CD8-positive, alpha-beta memory T cell (primary cell): Measurements from ENCODE around the gene PIN4. TPM values are rescaled to one million over a fixed set of nuclear protein-coding genes. Genes with fewer than 3 reads are reported as not detected.
"Not testable (repeated sequence)": the region's sequence is repeated elsewhere in the genome, so short reads cannot be mapped to it uniquely, and the experiment has no call there.

Source experiments
- CTCF ChIA-PET: fragments of 350-600 bp; sonication (Branson Sonifier 250); formaldehyde crosslinking; loops from one replicate; lab custom pipeline; 2021; ENCODE audit warnings: antibody characterized with exemption; lab: Charles Lee
- POLR2A ChIA-PET: fragments of 350-600 bp; sonication (Branson Sonifier 250); formaldehyde crosslinking; loops from one replicate; lab custom pipeline; 2021; ENCODE audit warnings: antibody characterized with exemption; lab: Charles Lee
- DNase-seq, 5 donors: peaks; one replicate each; pipeline versions ENCODE4 v3.0.0 to v3.0.0-alpha.2; 2020 to 2022; ENCODE audit warnings: mixed read lengths in 1 of 5
- H3K27ac ChIP-seq: one replicate; pipeline ENCODE4 v1.7.0; 2013; ENCODE audit warnings: low read depth, mild to moderate bottlenecking, low read length, moderate library complexity
- H3K27me3 ChIP-seq: 2 replicates; pipeline ENCODE4 v1.7.0; 2013; ENCODE audit warnings: low read length, mild to moderate bottlenecking; ENCODE audit not compliant: insufficient read depth, poor library complexity, severe bottlenecking
- H3K36me3 ChIP-seq: 2 replicates; pipeline ENCODE4 v1.7.0; 2013; ENCODE audit warnings: mild to moderate bottlenecking, low read length, moderate library complexity; ENCODE audit not compliant: insufficient read depth
- H3K4me1 ChIP-seq: 2 replicates; pipeline ENCODE4 v1.7.0; 2013; ENCODE audit warnings: mild to moderate bottlenecking, low read length, moderate library complexity; ENCODE audit not compliant: insufficient read depth
- H3K4me3 ChIP-seq: 2 replicates; pipeline ENCODE4 v1.7.0; 2013; ENCODE audit warnings: mild to moderate bottlenecking, low read length
- H3K9me3 ChIP-seq: 2 replicates; pipeline ENCODE4 v1.7.0; 2013; ENCODE audit warnings: mild to moderate bottlenecking, low read length
- H3K27ac Mint-ChIP-seq, 8 donors: one replicate each; pipeline ENCODE4 v1.8.0; 2020 to 2021; ENCODE audit warnings: mixed read lengths in 8 of 8, mild to moderate bottlenecking in 6 of 8, inconsistent platforms in 3 of 8, moderate library complexity in 3 of 8
- H3K27me3 Mint-ChIP-seq, 2 donors: one replicate each; pipeline ENCODE4 v1.8.0; 2020 to 2021; ENCODE audit warnings: mixed read lengths in 2 of 2, mild to moderate bottlenecking in 1 of 2, moderate library complexity in 1 of 2
- H3K36me3 Mint-ChIP-seq, 3 donors: one replicate each; pipeline ENCODE4 v1.8.0; 2020 to 2021; ENCODE audit warnings: mixed read lengths in 3 of 3, inconsistent platforms in 1 of 3, mild to moderate bottlenecking in 1 of 3
- H3K4me1 Mint-ChIP-seq, 3 donors: one replicate each; pipeline ENCODE4 v1.8.0; 2020 to 2021; ENCODE audit warnings: mixed read lengths in 3 of 3, inconsistent platforms in 1 of 3, mild to moderate bottlenecking in 1 of 3
- H3K4me3 Mint-ChIP-seq, 7 donors: one replicate each; pipeline ENCODE4 v1.8.0; 2020 to 2021; ENCODE audit warnings: mixed read lengths in 7 of 7, mild to moderate bottlenecking in 6 of 7, moderate library complexity in 4 of 7, inconsistent platforms in 2 of 7
- H3K9me3 Mint-ChIP-seq, 5 donors: one replicate each; pipeline ENCODE4 v1.8.0; 2020 to 2022; ENCODE audit warnings: mixed read lengths in 5 of 5, mild to moderate bottlenecking in 3 of 5, moderate library complexity in 2 of 5, inconsistent platforms in 1 of 5
- polyA plus RNA-seq: library from polyadenylated mRNA; unstranded; fragments of 300-500 nt; fragmentation: Illumina TruSeq; gene quantifications from one replicate; pipeline ENCODE4 v1.2.3, GENCODE V29; 2021
- total RNA-seq, 2 experiments: library from RNA; stranded (reverse); gene quantifications; one replicate each; pipeline ENCODE4 v1.2.3, GENCODE V29; 2021

Gene PIN4
- total and polyA plus RNA-seq, 3 experiments from 2014 or later = 6.4 to 35.9 (median 7.0) TPM

- ChIA-PET POLR2A (no interaction called here), CTCF (no interaction called here)
- Mint-ChIP-seq H3K9me3 (no peaks in the 10 kb centered on the region), H3K4me1 (peaks cover 0 to 4% (median 0%) of the 10 kb centered on the region in 3 donors), H3K27ac (peak overlapping the region in 1 of 8 donors; percentile 32), H3K4me3 (no peak overlapping the region), H3K27me3 (no peaks in the 10 kb centered on the region), H3K36me3 (peaks cover 10 to 51% (median 20%) of the 10 kb centered on the region in 3 donors)
- no peak for DNase-seq
- Histone ChIP-seq H3K27me3 (no peaks in the 10 kb centered on the region), H3K36me3 (no peaks in the 10 kb centered on the region), H3K9me3 (no peaks in the 10 kb centered on the region), H3K4me1 (no peaks in the 10 kb centered on the region), H3K27ac (no peak overlapping the region), H3K4me3 (no peak overlapping the region)
Observed at GRCh38 chrX:72203421-72203820, 21.9 kb downstream of the PIN4 start.

- no peaks in the 10 kb centered on the region for H3K27me3 Mint-ChIP-seq
- no peaks in the 10 kb centered on the region for H3K27me3 ChIP-seq
- no peaks in the 10 kb centered on the region for H3K9me3 ChIP-seq
- no peak overlapping the region for H3K27ac ChIP-seq
- peaks cover 0 to 4% (median 0%) of the 10 kb centered on the region in 3 donors for H3K4me1 Mint-ChIP-seq
- H3K36me3 Mint-ChIP-seq = peaks cover 13 to 51% (median 28%) of the 10 kb centered on the region in 3 donors
- H3K9me3 Mint-ChIP-seq = no peaks in the 10 kb centered on the region
- ChIA-PET POLR2A (no interaction called here), CTCF (no interaction called here)
- no peaks in the 10 kb centered on the region for H3K4me1 ChIP-seq
- H3K36me3 ChIP-seq = no peaks in the 10 kb centered on the region
- no peak overlapping the region for H3K4me3 ChIP-seq
- H3K27ac Mint-ChIP-seq = no peak overlapping the region
- H3K4me3 Mint-ChIP-seq = no peak overlapping the region
- DNase-seq = no peak
Observed at GRCh38 chrX:72205706-72206105, 24.1 kb downstream of the PIN4 start.

DNA sequence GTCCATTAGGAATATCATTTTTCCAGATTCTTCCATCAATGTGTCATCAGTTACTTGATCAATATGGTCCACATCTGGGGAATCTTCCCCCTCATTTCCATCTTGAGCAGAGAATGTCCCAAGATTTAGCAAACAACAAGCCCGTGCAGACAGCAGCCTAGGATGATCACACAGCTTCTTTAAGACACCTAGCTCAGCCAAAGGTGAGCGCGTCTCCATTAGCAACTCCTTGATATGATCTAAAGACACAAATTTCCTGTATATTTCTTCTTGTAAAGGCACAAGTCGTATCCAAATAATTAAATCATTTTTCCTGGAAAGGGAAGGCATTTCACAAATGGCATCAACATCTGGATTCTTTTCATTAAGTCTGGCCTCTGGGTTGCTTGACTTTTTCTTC, 25.8 kb downstream of the PIN4 start:
- Mint-ChIP-seq H3K4me1 (peaks cover 0 to 4% (median 0%) of the 10 kb centered on the region in 3 donors), H3K4me3 (no peak overlapping the region), H3K27me3 (no peaks in the 10 kb centered on the region), H3K9me3 (no peaks in the 10 kb centered on the region), H3K27ac (no peak overlapping the region), H3K36me3 (peaks cover 13 to 43% (median 28%) of the 10 kb centered on the region in 3 donors)
- Histone ChIP-seq H3K4me3 (no peak overlapping the region), H3K4me1 (no peaks in the 10 kb centered on the region), H3K36me3 (no peaks in the 10 kb centered on the region), H3K9me3 (no peaks in the 10 kb centered on the region), H3K27ac (no peak overlapping the region), H3K27me3 (no peaks in the 10 kb centered on the region)
- DNase-seq = no peak
- POLR2A ChIA-PET = no interaction called here
- CTCF ChIA-PET = no interaction called here

DNA sequence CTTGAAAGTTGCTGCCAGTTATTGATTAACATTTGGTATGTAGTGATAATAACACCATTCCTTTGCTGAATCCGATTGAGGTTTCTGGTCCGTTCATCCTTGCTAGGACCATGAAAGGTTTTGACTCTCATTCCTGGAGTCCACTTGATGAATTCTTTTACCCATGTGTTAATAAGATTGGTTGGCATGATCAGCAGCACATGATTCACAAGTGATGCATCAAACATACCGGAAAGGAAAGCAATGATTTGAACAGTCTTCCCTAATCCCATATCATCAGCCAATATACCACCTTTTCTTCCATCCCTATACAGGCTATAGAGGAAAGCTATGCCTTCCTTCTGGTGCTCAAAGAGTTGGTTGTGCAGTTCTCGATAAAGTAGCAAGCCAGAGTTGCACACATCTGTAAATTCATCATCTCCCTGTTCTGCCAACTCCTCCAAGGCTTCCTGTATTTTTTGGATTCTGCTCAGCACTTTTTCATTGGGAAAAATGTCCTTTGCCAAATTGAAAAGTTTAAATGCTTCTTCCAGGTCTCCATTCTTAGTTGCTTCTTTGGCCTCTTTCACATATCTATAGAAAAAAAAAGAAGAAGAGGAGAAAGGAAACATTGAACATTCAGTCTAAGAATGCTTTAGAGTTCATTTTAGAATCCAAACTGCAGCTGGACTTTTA, 26.7 kb downstream of the PIN4 start:
- ChIA-PET CTCF (no interaction called here), POLR2A (no interaction called here)
- Mint-ChIP-seq H3K27me3 (no peaks in the 10 kb centered on the region), H3K27ac (no peak overlapping the region), H3K4me3 (no peak overlapping the region), H3K4me1 (peaks cover 0 to 4% (median 0%) of the 10 kb centered on the region in 3 donors), H3K36me3 (peaks cover 13 to 43% (median 28%) of the 10 kb centered on the region in 3 donors), H3K9me3 (no peaks in the 10 kb centered on the region)
- Histone ChIP-seq H3K36me3 (no peaks in the 10 kb centered on the region), H3K4me3 (no peak overlapping the region), H3K27ac (no peak overlapping the region), H3K4me1 (no peaks in the 10 kb centered on the region), H3K9me3 (no peaks in the 10 kb centered on the region), H3K27me3 (no peaks in the 10 kb centered on the region)
- DNase-seq = no peak

- Histone ChIP-seq H3K27ac (no peak overlapping the region), H3K9me3 (no peaks in the 10 kb centered on the region), H3K36me3 (no peaks in the 10 kb centered on the region), H3K4me1 (no peaks in the 10 kb centered on the region), H3K27me3 (no peaks in the 10 kb centered on the region), H3K4me3 (no peak overlapping the region)
- ChIA-PET POLR2A (no interaction called here), CTCF (no interaction called here)
- Mint-ChIP-seq H3K27ac (no peak overlapping the region), H3K4me3 (no peak overlapping the region), H3K4me1 (no peaks in the 10 kb centered on the region), H3K36me3 (peaks cover 1 to 13% (median 11%) of the 10 kb centered on the region in 3 donors), H3K9me3 (no peaks in the 10 kb centered on the region), H3K27me3 (no peaks in the 10 kb centered on the region)
- DNase-seq = no peak
Observed at GRCh38 chrX:72216973-72217372, 35.4 kb downstream of the PIN4 start.

- H3K27me3 ChIP-seq, H3K27ac ChIP-seq, H3K9me3 Mint-ChIP-seq, H3K27ac Mint-ChIP-seq, H3K4me1 ChIP-seq, DNase-seq, H3K27me3 Mint-ChIP-seq, H3K4me3 Mint-ChIP-seq, H3K4me3 ChIP-seq, H3K36me3 ChIP-seq, H3K9me3 ChIP-seq, H3K4me1 Mint-ChIP-seq, POLR2A ChIA-PET, CTCF ChIA-PET: not testable (repeated sequence)
- H3K36me3 Mint-ChIP-seq = peaks cover 3 to 13% (median 12%) of the 10 kb centered on the region in 3 donors
Observed at GRCh38 chrX:72220375-72220774, 38.8 kb downstream of the PIN4 start.

GRCh38 chrX:72230290-72230689, 48.7 kb downstream of the PIN4 start:
- Mint-ChIP-seq H3K36me3 (no peaks in the 10 kb centered on the region), H3K27ac (no peak overlapping the region), H3K9me3 (no peaks in the 10 kb centered on the region), H3K4me1 (no peaks in the 10 kb centered on the region), H3K27me3 (peaks cover 0 to 2% of the 10 kb centered on the region in 2 donors), H3K4me3 (no peak overlapping the region)
- ChIA-PET POLR2A (no interaction called here), CTCF (interaction anchor here (0.9 kb wide), 1 partner anchor 40 kb away, joined by 3 read pairs; no protein-coding TSS in a partner anchor)
- no peak overlapping the region for H3K4me3 ChIP-seq
- H3K27ac ChIP-seq = no peak overlapping the region
- no peak for DNase-seq
- H3K4me1 ChIP-seq = no peaks in the 10 kb centered on the region
- no peaks in the 10 kb centered on the region for H3K9me3 ChIP-seq
- H3K36me3 ChIP-seq = no peaks in the 10 kb centered on the region
- H3K27me3 ChIP-seq = no peaks in the 10 kb centered on the region

DNA sequence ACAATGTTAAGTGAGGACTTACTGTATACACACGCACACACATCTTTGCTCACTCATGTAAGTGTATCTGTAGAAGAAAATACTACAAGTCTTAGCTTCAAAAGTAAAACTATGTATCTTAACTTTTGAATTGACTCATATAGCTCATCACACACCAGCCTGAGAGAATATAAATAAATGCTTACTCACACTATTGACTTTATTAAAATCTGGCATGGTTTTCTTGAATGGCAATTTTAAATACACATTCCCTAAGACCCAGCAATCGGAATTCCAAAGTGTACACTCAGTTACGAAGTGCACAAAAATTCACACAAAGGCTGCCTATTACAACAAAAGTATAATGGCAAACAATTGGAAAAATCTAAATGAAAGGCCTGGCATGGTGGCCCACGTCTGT, 55.3 kb downstream of the PIN4 start:
- H3K4me1 ChIP-seq = no peaks in the 10 kb centered on the region
- no peak overlapping the region for H3K27ac ChIP-seq
- no peak overlapping the region for H3K27ac Mint-ChIP-seq
- no peak overlapping the region for H3K4me3 Mint-ChIP-seq
- CTCF ChIA-PET = no interaction called here
- no peaks in the 10 kb centered on the region for H3K9me3 Mint-ChIP-seq
- POLR2A ChIA-PET = no interaction called here
- no peaks in the 10 kb centered on the region for H3K36me3 ChIP-seq
- no peak for DNase-seq
- no peaks in the 10 kb centered on the region for H3K36me3 Mint-ChIP-seq
- peaks cover 0 to 8% (median 3%) of the 10 kb centered on the region in 3 donors for H3K4me1 Mint-ChIP-seq
- H3K27me3 ChIP-seq = no peaks in the 10 kb centered on the region
- H3K9me3 ChIP-seq = no peaks in the 10 kb centered on the region
- no peaks in the 10 kb centered on the region for H3K27me3 Mint-ChIP-seq
- no peak overlapping the region for H3K4me3 ChIP-seq
